ENCODE measurements around the gene SLC26A11.

The SLC26A11 gene

DNA sequence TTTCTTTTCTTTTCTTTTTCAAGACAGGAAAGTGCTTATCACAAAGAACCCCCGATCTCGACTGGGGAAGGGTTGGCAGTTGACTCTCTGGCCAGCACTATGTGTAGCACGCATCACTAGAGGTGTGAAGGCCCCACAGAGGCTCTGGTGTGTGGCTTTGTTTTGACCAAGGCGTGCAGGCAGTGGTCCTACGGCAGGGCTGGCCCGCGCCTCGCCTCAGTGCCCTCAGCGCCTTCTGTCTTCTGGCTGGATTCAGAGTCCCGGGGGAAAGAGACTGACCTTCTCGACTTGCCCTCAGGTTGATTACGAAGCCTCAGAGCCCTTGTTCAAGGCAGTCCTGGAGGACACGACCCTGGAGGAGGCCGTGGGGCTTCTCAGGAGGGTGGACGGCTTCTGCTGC lies 18.8 kb upstream of the SLC26A11 start:
- in situ Hi-C loops (cut with HindIII; ENCODE audit: low sequenced_read_pairs) = no loop called here
- TF ChIP-seq, protein P1, sequence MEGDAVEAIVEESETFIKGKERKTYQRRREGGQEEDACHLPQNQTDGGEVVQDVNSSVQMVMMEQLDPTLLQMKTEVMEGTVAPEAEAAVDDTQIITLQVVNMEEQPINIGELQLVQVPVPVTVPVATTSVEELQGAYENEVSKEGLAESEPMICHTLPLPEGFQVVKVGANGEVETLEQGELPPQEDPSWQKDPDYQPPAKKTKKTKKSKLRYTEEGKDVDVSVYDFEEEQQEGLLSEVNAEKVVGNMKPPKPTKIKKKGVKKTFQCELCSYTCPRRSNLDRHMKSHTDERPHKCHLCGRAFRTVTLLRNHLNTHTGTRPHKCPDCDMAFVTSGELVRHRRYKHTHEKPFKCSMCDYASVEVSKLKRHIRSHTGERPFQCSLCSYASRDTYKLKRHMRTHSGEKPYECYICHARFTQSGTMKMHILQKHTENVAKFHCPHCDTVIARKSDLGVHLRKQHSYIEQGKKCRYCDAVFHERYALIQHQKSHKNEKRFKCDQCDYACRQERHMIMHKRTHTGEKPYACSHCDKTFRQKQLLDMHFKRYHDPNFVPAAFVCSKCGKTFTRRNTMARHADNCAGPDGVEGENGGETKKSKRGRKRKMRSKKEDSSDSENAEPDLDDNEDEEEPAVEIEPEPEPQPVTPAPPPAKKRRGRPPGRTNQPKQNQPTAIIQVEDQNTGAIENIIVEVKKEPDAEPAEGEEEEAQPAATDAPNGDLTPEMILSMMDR (IDR thresholded peaks at IDR 0.05; ENCODE audit: low read depth, low read length, missing control alignments) = no peak
- no peak for DNase-seq (ENCODE audit: low read depth)
- no peak overlapping the region for H3K4me3 ChIP-seq (ENCODE audit: low read depth, low read length)

DNA sequence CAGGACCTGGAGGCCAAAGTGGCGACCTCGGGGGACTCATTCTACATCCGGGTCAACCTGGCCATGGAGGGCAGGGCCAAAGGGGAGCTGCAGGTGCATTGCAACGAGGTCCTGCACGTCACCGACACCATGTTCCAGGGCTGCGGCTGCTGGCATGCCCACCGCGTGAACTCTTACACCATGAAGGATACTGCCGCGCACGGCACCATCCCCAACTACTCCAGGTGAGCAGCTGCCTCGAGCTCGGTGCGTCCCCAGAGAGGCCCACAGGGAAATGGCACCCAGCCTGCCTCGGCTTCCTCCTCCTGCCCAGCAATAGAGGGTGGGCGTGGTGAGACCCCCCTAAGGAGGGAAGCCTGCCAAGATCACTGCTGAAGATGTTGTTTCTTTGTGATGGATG lies 18.0 kb upstream of the SLC26A11 start:
- DNase-seq (ENCODE audit: low read depth) = no peak
- no peak overlapping the region for H3K4me3 ChIP-seq (ENCODE audit: low read depth, low read length)
- in situ Hi-C loops (cut with HindIII; ENCODE audit: low sequenced_read_pairs) = no loop called here
- TF ChIP-seq, protein P1 (IDR thresholded peaks at IDR 0.05; ENCODE audit: low read depth, low read length, missing control alignments) = no peak

DNA sequence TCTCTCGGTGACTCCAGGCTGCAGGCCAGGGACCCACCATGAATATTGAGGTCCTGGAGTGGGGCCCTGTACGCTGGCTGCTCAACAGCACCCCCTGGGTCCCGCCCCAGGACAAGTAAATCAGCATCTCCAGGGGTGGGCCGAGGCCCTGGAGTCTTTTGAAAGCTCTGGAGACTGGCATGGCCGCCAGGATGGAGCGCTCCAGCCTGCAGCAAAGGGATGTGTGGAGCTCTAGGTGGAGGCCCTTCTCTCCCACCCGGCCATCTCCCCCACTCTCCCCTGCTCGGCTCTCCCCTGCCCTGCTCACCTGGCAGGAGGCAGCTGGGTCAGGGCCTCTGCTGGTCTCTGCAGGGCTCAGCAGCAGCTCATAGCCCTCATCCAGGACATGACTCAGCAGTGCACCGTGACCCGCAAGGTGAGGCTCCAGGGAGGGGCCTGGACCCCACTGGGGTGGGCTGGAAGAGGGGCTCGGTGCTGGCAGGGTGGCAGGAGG lies 16.7 kb upstream of the SLC26A11 start:
- in situ Hi-C loops (cut with HindIII; ENCODE audit: low sequenced_read_pairs) = no loop called here
- no peak for DNase-seq (ENCODE audit: low read depth)
- TF ChIP-seq, protein P1 (IDR thresholded peaks at IDR 0.05; ENCODE audit: low read depth, low read length, missing control alignments) = no peak
- no peak overlapping the region for H3K4me3 ChIP-seq (ENCODE audit: low read depth, low read length)

DNA sequence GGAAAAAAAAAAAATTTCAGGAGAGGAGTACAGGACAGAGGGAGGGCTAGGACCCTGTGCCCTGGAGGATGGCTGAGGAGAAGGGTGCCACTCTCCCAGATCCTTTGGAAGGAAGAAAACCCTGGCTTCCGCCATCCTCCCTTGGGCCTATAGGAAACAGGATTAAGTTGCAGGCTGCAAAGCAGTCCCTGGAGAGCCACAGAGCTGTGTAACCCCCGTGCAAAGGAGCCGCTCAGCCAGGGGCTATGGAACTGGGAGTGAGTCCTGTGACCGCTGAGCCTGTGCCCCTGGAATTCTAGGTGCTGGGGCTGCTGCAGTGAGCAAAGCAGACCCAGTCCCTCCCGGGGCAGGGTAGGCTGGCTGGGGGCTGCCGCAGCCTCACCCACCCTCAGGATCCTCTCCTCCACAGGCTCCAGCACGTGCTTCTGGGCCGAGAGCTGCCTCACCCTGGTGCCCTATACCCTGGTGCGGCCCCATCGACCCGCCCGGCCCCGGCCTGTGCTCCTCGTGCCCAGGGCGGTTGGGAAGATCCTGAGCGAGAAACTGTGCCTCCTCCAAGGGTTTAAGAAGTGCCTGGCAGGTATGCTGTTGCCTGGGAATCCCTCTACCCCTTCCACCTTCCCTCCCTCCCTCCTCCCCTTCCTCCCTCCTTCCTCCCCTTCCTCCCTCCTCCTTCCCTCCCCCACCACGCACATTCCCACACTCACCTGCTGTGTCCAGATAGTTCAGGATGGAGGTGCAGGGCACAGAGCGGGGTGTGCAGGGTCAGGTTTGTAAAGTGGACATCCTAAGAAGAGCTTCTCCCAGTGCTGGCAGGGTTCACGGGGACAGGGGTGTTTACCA lies 15.4 kb upstream of the SLC26A11 start:
- TF ChIP-seq, protein P1 (IDR thresholded peaks at IDR 0.05; ENCODE audit: low read depth, low read length, missing control alignments) = no peak
- in situ Hi-C loops (cut with HindIII; ENCODE audit: low sequenced_read_pairs) = no loop called here
- H3K4me3 ChIP-seq (ENCODE audit: low read depth, low read length) = no peak overlapping the region
- DNase-seq (ENCODE audit: low read depth) = no peak

DNA sequence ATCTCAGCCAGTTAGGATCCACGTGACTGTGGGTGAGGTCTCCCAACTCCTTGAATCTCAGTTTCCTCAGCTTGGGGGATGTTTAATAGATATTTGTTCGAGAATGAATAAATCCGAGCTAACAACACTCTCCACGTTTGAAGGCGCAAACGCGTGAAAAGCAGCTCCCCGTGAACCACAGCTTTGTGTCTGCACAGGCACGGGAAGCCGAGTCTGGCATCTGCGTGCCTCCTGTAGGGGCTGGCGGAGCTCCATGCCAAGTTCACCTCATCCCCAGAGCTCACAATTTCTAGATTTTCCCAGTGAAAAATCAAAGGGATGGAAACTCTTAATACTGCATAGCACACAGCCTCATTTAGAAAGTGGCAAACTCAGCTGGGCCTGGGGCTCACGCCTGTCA lies 14.4 kb upstream of the SLC26A11 start:
- no peak overlapping the region for H3K4me3 ChIP-seq (ENCODE audit: low read depth, low read length)
- in situ Hi-C loops (cut with HindIII; ENCODE audit: low sequenced_read_pairs) = no loop called here
- no peak for DNase-seq (ENCODE audit: low read depth)
- TF ChIP-seq, protein P1 (IDR thresholded peaks at IDR 0.05; ENCODE audit: low read depth, low read length, missing control alignments) = no peak

DNA sequence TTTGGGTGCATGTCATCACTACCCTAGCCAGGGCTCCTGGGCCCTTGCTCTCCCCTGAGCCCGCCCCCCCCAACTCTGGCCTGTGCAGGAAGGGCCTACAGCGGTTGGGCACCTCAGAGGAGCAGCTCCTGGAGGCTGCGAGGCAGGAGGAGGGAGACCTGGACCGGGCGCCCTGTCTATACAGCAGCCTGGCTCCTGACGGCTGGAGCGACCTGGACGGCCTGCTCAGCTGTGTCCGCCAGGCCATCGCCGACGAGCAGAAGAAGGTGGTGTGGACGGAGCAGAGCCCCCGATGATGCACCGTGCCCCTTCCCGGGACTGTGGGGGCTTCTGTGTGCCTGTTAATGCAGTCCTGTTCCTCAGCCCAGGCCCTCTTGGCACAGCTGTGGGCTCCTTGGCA lies 12.2 kb upstream of the SLC26A11 start:
- no peak for DNase-seq (ENCODE audit: low read depth)
- TF ChIP-seq, protein P1 (IDR thresholded peaks at IDR 0.05; ENCODE audit: low read depth, low read length, missing control alignments) = no peak
- no peak overlapping the region for H3K4me3 ChIP-seq (ENCODE audit: low read depth, low read length)
- in situ Hi-C loops (cut with HindIII; ENCODE audit: low sequenced_read_pairs) = no loop called here
